GM20431 (cell line): ENCODE results near the gene F3.

Experiments used
- in situ Hi-C: fragments of 300-500 bp; cut with MseI, MboI; formaldehyde crosslinking; loops from one replicate; pipeline ENCODE4 v1.15.0; 2020; ENCODE audit warnings: low sequenced_read_pairs; ENCODE audit not compliant: unreplicated experiment

The F3 gene

DNA sequence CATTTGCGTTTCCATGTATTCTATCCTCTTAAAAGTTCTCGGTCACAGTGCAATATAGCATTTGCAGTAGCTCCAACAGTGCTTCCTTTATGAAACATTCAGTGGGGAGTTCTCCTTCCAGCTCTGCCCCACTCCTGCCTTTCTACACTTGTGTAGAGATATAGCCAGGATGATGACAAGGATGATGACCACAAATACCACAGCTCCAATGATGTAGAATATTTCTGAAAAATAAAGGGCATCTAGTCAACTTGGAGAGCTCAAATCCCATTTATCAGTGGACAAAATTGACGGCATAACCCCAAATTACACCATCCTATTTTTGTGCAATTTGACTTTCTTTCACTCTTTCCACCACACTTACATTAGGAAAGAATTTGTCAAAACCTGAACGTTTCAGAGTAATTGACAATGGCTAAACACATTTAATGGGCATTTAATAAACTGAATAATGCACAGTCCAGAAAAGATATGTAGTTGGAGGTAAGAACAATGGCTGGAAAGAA lies 11.1 kb downstream of the F3 start:
- in situ Hi-C loops, result no loop called here

DNA sequence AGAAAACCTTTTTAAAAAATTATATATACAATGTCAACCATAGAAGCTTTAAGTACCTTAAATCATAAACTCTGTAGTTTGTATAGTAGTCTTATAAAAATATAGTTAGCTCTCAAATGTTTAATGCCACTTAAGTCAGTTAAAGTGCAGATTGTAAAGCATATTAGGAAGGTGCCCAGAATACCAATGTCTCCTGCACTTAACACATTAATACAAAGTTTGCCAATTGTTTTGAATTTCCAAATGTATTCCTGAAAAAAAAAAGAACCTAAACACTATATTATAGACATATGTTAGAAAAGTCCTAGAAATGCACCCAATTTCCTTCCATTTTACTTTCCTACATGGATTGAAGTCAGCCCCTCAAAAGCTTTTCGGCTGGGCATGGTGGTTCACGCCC lies 12.1 kb downstream of the F3 start:
- in situ Hi-C loops, result no loop called here

DNA sequence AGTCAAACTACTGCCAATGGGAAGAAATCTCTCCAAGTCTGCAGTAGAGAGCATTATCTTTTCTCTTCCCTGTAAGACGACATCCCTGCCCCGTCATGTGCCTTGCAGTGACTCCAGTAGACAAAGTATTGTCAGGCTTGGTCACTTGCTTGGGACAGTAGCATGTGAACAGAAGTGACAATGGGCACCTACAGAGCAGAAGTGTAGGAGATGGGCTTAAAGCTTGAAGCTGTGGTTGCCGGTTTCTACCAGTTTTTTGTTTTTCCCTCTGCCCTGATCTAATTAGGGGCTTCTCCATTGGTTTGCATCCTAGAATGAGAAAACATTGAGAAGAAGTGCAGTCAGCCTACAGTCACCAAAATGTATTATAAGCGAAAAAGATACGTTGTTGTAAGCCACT lies 12.7 kb downstream of the F3 start:
- in situ Hi-C loops, result no loop called here

DNA sequence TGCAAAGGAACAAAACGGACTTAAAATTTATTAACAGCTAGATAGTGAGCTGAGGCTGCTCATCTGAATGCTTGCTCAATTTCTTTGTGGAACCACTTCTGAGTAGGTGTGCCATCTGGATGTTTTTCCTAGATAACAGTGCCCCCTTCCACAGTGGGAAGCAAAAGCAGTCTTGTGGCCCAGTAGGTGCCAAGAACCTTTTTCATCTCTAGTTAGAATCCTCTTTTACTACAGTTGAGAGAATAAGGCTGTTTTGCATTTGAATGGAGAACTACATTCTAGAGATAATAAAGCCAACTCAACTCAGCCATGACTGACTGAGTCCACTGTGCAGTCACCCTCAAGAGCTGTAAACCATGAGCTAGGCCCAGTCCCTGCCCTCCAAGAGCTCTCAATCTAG lies 13.3 kb downstream of the F3 start:
- in situ Hi-C loops, result no loop called here

DNA sequence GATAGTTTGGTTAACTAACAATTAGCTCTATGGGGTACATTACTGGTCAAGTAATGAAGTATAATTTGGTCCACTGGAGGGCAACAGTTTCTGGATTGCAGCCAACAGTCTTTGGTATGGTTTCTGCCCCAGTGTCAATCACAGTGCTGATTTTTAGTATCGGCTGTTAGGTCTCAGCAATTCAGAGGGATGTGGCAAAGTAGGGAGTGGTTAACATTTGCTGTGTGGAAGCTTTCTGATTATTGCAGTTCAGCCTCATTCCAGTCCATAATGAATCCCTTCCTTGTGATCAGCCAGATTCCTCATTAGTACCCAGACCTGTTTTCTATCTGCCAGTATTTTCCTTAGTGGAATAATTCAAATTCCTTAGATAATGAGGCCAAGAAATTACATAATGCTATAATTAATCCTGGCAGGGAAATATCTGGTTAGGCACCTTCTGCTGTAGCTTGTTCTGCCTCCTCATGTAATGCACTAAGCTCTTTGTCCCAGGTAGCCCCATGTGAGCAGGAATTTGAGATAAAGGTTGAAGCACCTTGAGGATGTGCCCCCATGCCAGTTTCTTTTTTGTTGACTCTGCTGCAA lies 14.0 kb downstream of the F3 start:
- in situ Hi-C loops, result no loop called here

DNA sequence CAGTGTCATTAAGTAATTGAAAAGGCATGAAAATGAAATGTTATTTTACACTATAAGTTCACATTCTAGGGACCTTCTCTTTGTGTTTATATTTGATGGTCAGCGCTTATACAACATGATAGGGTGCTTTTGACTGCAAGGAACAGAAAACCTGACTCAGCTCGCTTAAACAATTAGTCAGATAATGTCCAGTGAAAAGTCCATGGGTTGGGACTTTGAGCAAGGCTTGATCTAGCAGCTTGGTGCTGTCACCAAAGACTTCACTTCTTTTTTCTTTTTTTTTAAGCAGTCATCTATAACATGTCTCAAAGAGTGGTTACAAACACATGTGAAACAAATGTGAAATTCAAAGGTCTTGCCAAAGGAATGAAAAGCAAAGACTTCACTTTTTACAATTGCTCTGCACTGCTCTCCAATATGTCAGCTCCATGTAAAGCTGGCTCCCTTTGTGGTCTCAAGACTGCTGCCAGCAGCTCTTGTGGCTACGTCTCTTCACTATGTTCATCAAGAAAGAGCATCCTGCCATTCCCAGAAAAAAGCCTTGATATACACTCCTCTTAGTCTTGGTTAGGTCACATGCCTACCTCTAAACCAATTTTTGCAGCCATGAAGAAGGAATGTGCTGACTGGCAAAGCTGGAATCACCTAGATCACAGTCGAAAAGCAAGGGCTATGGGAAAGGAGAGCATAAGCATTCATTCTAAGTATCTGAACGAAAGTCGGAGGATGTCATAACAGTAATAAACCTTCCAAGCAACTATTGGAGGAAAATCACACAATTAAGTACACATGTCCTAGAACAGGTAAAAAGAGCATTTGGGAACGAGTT lies 15.2 kb downstream of the F3 start:
- in situ Hi-C loops, result no loop called here

DNA sequence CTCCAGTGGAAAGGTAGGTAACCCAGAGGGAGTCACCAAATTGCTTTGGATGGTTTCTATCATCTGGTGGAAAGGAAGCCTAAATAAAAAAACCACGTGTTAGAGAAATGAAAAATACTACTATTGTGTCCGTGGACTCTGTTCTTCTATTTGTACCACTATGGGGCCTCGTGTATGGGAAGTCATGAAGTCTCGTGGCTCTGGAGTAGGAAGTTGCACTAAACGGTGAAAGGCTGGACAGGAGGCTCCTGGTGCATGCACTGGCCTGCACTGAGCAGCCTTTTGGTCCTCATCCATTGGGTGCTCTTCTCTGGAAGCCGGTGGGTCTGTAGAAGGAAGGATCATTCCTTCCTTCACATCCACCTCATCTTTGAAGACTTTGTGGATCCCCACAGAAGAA lies 17.0 kb downstream of the F3 start:
- in situ Hi-C loops, result loop anchor here (25.0 kb wide), 1 partner anchor 513 kb away; no protein-coding TSS in a partner anchor

DNA sequence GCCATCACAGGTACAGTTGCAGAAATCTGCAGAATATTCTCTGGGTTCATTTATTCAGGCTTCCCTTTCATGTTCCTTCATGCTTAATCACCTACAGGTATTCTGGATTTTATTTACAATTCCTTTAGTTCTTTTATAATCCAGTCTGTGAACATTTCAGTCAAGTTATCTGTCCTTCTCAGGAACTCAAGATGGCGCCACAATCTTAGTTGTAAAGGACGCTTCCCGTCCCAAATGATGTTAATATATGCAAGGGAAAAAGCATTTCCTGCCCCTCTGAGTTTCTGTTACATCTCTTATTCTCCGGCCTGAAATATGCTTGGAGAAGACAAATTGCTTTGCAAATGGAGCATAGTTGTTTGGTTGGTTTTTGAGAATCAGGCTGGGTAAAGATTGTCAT lies 19.3 kb downstream of the F3 start:
- in situ Hi-C loops, result loop anchor here (25.0 kb wide), 1 partner anchor 515 kb away; no protein-coding TSS in a partner anchor

DNA sequence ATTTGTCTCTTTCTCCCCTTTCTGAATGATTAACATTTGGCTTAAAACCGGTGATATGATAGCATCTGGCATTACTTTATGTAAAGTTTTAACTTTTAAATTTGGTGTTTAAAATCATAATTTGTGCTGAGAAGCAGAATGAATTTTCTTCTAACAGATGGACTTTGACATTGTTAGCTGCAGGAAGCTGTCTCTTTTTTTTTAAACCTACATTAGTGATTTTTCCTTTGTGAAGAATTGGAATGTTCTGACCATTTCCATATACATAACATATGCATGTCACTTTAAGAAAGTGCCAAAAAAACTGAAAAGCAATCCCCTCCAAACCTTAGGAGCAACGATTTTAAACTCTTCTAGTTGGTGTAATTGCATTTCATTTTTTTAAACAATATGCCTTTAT lies 22.2 kb downstream of the F3 start:
- in situ Hi-C loops, result loop anchor here (25.0 kb wide), 1 partner anchor 518 kb away; no protein-coding TSS in a partner anchor

DNA sequence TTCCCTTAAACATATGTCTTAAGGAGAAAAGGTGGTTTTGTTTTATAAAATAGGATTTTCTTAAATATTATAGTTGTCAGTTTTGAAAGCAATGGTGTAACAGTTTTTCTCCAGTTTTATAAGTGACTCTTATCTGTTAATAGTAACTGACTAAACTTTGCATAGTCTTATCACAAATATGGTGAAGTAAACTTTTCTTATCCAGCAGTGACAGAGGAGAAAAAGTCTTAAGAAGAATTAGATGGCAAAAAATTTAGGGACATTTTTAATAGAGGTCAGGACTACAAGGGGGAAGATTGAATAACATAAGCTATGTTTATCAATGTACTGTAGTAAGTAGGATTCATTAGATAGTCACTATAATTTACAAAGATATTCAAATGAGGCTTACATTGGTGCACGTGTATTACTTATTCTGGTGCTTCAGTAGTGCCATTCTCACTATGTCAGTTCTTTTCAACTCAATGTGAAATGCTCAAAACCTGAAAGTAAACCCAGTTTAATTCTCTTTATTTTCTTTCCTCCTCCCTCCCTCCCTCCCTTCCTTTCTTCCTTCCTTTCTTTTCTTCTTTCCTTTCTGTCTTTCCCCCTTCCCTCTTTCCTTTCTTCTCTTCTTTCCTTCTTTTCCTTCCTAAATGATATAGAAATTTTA lies 26.1 kb downstream of the F3 start:
- in situ Hi-C loops, result loop anchor here (25.0 kb wide), 1 partner anchor 522 kb away; no protein-coding TSS in a partner anchor

DNA sequence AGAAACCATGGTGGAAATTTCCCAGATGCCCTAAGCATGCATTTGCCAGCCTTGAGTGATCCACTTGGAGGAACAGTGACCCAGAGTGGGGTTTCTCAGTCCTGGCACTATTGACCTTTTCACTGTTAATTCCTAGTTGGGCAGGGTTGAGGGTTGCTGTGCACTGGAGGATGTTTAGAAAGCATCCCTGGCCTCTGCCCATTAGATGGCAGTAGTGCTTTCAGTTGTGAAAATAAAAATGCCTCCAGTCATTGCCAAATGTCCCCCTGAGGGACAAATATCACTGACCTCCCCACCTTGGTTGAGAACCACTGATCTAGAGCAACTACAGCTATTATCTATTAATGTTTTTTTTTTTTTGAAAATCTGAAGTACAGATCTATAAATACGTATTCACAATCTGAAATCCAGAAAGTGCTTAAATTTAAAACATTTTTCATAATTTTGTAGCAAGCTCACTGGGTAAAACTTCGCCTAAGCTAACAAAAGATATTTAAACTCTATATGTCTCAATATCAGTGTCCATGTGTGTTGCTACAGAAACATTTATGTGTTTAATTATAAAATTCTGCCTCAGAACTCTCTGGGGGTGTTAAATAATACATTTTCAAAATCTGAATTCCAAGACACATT lies 27.3 kb downstream of the F3 start:
- in situ Hi-C loops, result loop anchor here (25.0 kb wide), 1 partner anchor 523 kb away; no protein-coding TSS in a partner anchor

DNA sequence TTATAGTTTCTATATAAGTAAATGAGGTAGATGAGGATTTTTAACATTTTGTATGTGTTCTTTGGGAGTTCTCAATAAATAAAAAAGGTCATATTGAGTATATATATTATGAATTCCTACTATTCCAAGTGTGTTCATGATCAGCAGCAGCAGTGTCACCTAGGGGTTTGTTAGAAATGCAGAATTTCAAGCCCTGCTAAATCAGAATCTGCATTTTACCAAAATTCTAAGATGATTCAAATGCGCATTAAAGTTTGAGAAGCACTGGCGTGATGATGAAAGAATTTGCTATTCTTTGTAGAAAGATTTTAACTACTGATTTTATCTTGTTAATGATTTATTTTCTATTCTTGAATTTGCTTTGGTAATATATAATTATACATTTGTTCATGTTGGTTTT lies 28.7 kb downstream of the F3 start:
- in situ Hi-C loops, result loop anchor here (25.0 kb wide), 1 partner anchor 524 kb away; no protein-coding TSS in a partner anchor

DNA sequence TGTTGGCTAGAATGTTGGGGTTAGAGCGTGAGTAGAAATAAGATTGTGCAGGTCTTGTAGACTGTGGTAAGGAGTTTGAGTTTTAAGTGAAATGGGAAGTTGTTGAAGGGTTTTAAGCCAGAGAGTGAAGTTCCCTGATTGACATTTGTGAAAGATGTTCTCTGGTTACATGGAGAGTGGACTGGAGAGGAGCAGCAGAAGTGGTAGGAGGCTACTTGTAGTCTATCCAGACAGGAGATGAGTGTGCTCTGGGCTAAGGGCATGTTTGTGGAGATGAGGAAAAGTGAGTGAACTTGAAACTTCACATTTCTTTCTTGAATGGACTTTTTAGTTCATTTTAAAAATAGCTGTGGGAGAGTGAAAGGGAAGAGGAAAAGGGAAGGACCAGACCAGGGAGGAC lies 37.0 kb downstream of the F3 start:
- in situ Hi-C loops, result loop anchor here (25.0 kb wide), 1 partner anchor 533 kb away; no protein-coding TSS in a partner anchor

DNA sequence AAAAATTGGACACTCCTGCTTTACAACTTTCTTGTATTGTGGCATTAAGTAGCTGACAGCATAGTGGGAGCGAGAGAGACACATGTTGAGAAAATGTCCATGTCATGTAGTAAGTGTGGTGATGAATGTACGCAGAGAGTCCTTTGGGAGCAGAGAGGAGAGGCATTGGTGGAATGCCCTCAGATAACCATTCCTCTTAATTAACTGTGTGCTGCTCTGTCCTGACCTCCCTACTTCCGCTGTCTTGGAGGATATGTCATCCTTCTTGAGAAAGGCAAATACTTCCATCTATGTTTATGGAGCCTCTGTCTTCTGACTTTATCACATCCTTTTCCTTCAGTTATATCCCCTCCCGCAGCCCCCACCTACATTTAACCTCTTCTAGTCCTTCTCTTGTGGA lies 38.4 kb downstream of the F3 start:
- in situ Hi-C loops, result loop anchor here (25.0 kb wide), 1 partner anchor 534 kb away; no protein-coding TSS in a partner anchor

DNA sequence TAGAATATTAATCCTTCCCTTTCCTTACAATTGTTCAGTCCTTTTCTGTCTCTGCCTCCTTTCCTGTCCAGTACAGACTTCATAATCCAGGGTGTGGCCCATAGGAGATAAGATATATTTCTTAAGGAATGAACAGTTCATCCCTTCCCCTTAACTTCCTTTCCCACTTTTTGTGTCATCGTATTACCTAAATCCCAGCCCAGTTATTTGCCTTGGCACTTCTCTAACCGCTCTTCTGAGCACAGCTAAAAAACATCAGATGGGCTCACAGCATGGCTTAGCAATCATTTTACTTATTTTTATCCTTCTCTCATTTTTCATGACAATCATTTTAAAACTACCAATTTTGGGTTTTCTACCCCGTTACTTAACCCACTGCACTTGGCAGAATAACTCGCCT lies 39.6 kb downstream of the F3 start:
- in situ Hi-C loops, result loop anchor here (25.0 kb wide), 1 partner anchor 535 kb away; no protein-coding TSS in a partner anchor

DNA sequence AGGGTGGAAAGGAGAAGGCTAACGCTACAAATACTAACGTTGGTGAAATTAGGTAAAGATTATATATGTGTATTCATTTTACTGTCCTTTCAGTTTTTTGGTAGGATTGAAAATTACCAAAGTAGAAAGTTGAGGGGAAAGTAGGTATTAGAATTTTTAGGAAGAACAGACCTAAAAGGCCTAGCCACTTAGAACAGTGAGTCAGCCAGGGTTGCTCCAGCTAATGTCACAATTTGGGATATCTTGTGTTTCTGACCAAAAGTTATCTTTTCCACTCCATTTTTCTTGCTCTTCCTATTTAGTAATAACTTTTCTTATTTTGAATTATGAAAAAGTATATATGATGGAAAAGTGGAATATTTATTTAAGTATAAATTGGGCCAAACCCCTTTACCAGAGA lies 40.1 kb downstream of the F3 start:
- in situ Hi-C loops, result loop anchor here (25.0 kb wide), 1 partner anchor 536 kb away; no protein-coding TSS in a partner anchor

DNA sequence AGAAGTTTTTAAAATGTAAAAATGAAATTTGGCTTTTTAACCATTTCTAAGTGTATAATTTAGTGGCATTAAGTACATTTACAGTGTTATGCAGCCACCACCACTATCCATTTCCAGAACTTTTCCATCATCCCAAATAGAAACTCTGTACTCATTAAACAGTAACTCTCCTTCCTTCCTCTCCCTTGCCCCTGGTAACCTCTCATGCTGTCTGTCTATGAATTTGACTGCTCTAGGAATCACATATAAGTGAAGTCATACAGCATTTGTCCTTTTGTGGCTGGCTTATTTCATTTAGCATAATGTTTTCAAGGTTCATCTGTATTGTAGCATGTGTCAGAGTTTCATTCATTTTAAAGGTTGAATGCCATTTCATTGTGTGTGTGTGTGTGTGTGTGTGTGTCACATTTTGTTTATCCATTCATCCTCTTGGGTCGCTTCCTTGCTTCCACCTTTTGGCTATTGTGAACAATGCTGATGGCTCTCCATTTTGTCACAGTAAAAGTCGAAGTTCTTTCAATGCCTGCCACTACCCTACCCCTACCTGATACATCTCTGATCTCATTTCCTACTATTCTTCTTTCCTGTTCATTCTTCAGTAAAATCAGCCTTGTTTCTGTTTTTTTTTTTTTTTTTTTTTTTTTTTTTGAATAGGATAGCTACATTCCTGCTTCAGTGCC lies 45.3 kb downstream of the F3 start:
- in situ Hi-C loops, result no loop called here

DNA sequence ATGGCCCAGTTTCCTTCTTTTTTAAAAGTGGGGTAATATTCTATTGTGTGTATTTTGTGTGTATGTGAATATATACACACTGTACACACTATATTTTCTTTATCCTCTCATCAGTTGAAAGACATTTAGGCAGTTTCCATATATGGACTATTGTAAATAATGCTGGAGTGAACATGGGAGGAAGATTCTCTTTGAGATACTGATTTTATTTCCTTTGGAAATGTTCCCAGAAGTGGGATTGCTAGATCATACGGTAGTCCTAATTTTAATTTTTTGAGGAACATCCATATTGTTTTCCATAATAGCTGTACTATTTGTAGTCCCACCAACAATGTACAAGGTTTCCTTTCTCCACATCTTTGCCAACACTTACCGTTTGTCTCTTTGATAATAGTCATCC lies 51.0 kb downstream of the F3 start:
- in situ Hi-C loops, result no loop called here

DNA sequence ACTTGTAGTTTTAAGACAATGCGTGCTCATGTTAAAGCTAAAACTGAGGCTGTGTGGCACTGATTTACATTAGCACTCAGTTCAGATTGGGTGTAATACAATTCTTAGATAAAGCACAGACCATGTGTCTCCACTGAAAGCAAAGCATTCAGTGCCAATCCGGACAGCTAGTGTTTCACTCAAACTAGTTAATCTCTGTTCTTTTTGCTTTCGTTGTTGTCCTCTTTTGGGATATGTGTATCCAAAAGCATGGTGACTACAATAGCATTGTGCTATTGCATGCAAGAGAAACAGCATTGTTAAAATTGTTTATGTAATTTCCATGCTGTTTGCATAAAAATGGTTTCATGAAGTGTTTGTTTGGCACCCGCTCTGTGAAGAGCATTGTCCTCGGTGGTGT lies 54.6 kb downstream of the F3 start:
- in situ Hi-C loops, result loop anchor here (10.0 kb wide), 1 partner anchor 318 kb away; no protein-coding TSS in a partner anchor
